ENCODE data around the gene RASD1.

RASD1 gene

GRCh38 chr17:17526369-17526768 lies 30.2 kb upstream of the RASD1 start:
- no peak for TF ChIP-seq CTCF (conservative IDR thresholded peaks at IDR 0.05; ENCODE audit: low read length)
- no peak for DNase-seq (ENCODE audit: low read depth)
- no peak overlapping the region for H3K4me3 ChIP-seq (ENCODE audit: low read length)

GRCh38 chr17:17525956-17526355 lies 29.8 kb upstream of the RASD1 start:
- no peak for TF ChIP-seq CTCF (conservative IDR thresholded peaks at IDR 0.05; ENCODE audit: low read length)
- H3K4me3 ChIP-seq (ENCODE audit: low read length) = no peak overlapping the region
- no peak for DNase-seq (ENCODE audit: low read depth)

GRCh38 chr17:17525311-17525710 lies 29.1 kb upstream of the RASD1 start:
- H3K4me3 ChIP-seq (ENCODE audit: low read length) = no peak overlapping the region
- no peak for DNase-seq (ENCODE audit: low read depth)
- no peak for TF ChIP-seq CTCF (conservative IDR thresholded peaks at IDR 0.05; ENCODE audit: low read length)

- H3K4me3 ChIP-seq (ENCODE audit: low read length) = no peak overlapping the region
- no peak for DNase-seq (ENCODE audit: low read depth)
- TF ChIP-seq CTCF (conservative IDR thresholded peaks at IDR 0.05; ENCODE audit: low read length) = no peak
These were observed 27.7 kb upstream of the RASD1 start for GRCh38 chr17:17523731-17524490.

GRCh38 chr17:17523001-17523730 lies 27.0 kb upstream of the RASD1 start:
- no peak for TF ChIP-seq CTCF (conservative IDR thresholded peaks at IDR 0.05; ENCODE audit: low read length)
- DNase-seq (ENCODE audit: low read depth) = no peak
- H3K4me3 ChIP-seq (ENCODE audit: low read length) = no peak overlapping the region

- no peak for DNase-seq (ENCODE audit: low read depth)
- TF ChIP-seq CTCF (conservative IDR thresholded peaks at IDR 0.05; ENCODE audit: low read length) = no peak
These were observed 24.5 kb upstream of the RASD1 start for GRCh38 chr17:17520599-17521232.

More at GRCh38 chr17:17520599-17521232, 24.5 kb upstream of the RASD1 start:
- no peak overlapping the region for H3K4me3 ChIP-seq (ENCODE audit: low read length)
